Measurements from ENCODE around the gene DNALI1.

The DNALI1 gene

GRCh38 chr1:37609002-37609401, 52.3 kb downstream of the DNALI1 start:
- DNase-seq (ENCODE audit: insufficient read length, low spot score) (no peak), FAIRE-seq (no peak)
- TF ChIP-seq CTCF (IDR thresholded peaks at IDR 0.05; ENCODE audit: insufficient read depth, missing control alignments), result no peak

- FAIRE-seq, result no peak
- no peak for TF ChIP-seq CTCF (IDR thresholded peaks at IDR 0.05; ENCODE audit: insufficient read depth, missing control alignments)
- no peak for DNase-seq (ENCODE audit: insufficient read length, low spot score)
Measured at GRCh38 chr1:37609994-37610393, 53.3 kb downstream of the DNALI1 start.

- no peak for TF ChIP-seq CTCF (IDR thresholded peaks at IDR 0.05; ENCODE audit: insufficient read depth, missing control alignments)
- DNase-seq (ENCODE audit: insufficient read length, low spot score), result no peak
- no peak for FAIRE-seq
Measured at GRCh38 chr1:37612186-37612585, 55.4 kb downstream of the DNALI1 start.

- TF ChIP-seq CTCF (IDR thresholded peaks at IDR 0.05; ENCODE audit: insufficient read depth, missing control alignments), result no peak
Measured at GRCh38 chr1:37614105-37614504, 57.4 kb downstream of the DNALI1 start.

GRCh38 chr1:37616330-37616729, 59.6 kb downstream of the DNALI1 start:
- no peak for TF ChIP-seq CTCF (IDR thresholded peaks at IDR 0.05; ENCODE audit: insufficient read depth, missing control alignments)
- DNase-seq (ENCODE audit: insufficient read length, low spot score), result no peak
- no peak for FAIRE-seq

More at GRCh38 chr1:37614105-37614504, 57.4 kb downstream of the DNALI1 start:
- FAIRE-seq (no peak), DNase-seq (ENCODE audit: insufficient read length, low spot score) (no peak)

Data from D721Med (cell line).